ENCODE results near the gene UIMC1.

UIMC1 gene

GRCh38 chr5:176866707-176867310, 139.8 kb downstream of the UIMC1 start:
- TF ChIP-seq TEAD4 (IDR thresholded peaks at IDR 0.05) (no peak), EP300 (IDR thresholded peaks at IDR 0.05; ENCODE audit: borderline replicate concordance) (no peak), RAD21 (IDR thresholded peaks at IDR 0.05; ENCODE audit: low read depth) (no peak), CEBPB (IDR thresholded peaks at IDR 0.05) (no peak), YY1 (IDR thresholded peaks at IDR 0.05; ENCODE audit: low read depth) (no peak), NFIC (IDR thresholded peaks at IDR 0.05) (no peak), CREB1 (IDR thresholded peaks at IDR 0.05; ENCODE audit: low read depth) (no peak), MAX (IDR thresholded peaks at IDR 0.05) (no peak), TAF1 (IDR thresholded peaks at IDR 0.05; ENCODE audit: low read depth) (no peak), ZBTB7A (IDR thresholded peaks at IDR 0.05; ENCODE audit: low read depth) (no peak), USF1 (IDR thresholded peaks at IDR 0.05) (no peak), REST (IDR thresholded peaks at IDR 0.05; ENCODE audit: low read depth) (no peak), EGR1 (IDR thresholded peaks at IDR 0.05) (no peak), FOXM1 (IDR thresholded peaks at IDR 0.05; ENCODE audit: borderline replicate concordance, low read depth) (no peak), TCF12 (IDR thresholded peaks at IDR 0.05; ENCODE audit: low read depth) (no peak)

- TF ChIP-seq TEAD4 (IDR thresholded peaks at IDR 0.05) (no peak), EP300 (IDR thresholded peaks at IDR 0.05; ENCODE audit: borderline replicate concordance) (no peak), CREB1 (IDR thresholded peaks at IDR 0.05; ENCODE audit: low read depth) (no peak), MAX (IDR thresholded peaks at IDR 0.05) (no peak), EGR1 (IDR thresholded peaks at IDR 0.05) (no peak), NFIC (IDR thresholded peaks at IDR 0.05) (no peak), TCF12 (IDR thresholded peaks at IDR 0.05; ENCODE audit: low read depth) (no peak)
Measured at GRCh38 chr5:176865964-176866363, 140.6 kb downstream of the UIMC1 start.

- TF ChIP-seq CEBPB (IDR thresholded peaks at IDR 0.05) = no peak
- no peak for TF ChIP-seq NFIC (IDR thresholded peaks at IDR 0.05)
- TF ChIP-seq YY1 (IDR thresholded peaks at IDR 0.05; ENCODE audit: low read depth) = no peak
- TF ChIP-seq RAD21 (IDR thresholded peaks at IDR 0.05; ENCODE audit: low read depth) = no peak
- no peak for TF ChIP-seq ZBTB7A (IDR thresholded peaks at IDR 0.05; ENCODE audit: low read depth)
- TF ChIP-seq FOXM1 (IDR thresholded peaks at IDR 0.05; ENCODE audit: borderline replicate concordance, low read depth) = no peak
- TF ChIP-seq MAX (IDR thresholded peaks at IDR 0.05) = no peak
- TF ChIP-seq TCF12 (IDR thresholded peaks at IDR 0.05; ENCODE audit: low read depth) = no peak
- no peak for TF ChIP-seq REST (IDR thresholded peaks at IDR 0.05; ENCODE audit: low read depth)
- TF ChIP-seq TAF1 (IDR thresholded peaks at IDR 0.05; ENCODE audit: low read depth) = no peak
- TF ChIP-seq CREB1 (IDR thresholded peaks at IDR 0.05; ENCODE audit: low read depth) = no peak
- TF ChIP-seq TEAD4 (IDR thresholded peaks at IDR 0.05) = no peak
- TF ChIP-seq USF1 (IDR thresholded peaks at IDR 0.05) = no peak
- no peak for TF ChIP-seq EGR1 (IDR thresholded peaks at IDR 0.05)
- TF ChIP-seq EP300 (IDR thresholded peaks at IDR 0.05; ENCODE audit: borderline replicate concordance) = no peak
Measured at GRCh38 chr5:176864755-176865154, 141.8 kb downstream of the UIMC1 start.

GRCh38 chr5:176863765-176864098, 142.8 kb downstream of the UIMC1 start:
- TF ChIP-seq TCF12 (IDR thresholded peaks at IDR 0.05; ENCODE audit: low read depth) = no peak
- TF ChIP-seq USF1 (IDR thresholded peaks at IDR 0.05) = no peak
- no peak for TF ChIP-seq MAX (IDR thresholded peaks at IDR 0.05)
- no peak for TF ChIP-seq EGR1 (IDR thresholded peaks at IDR 0.05)
- TF ChIP-seq RAD21 (IDR thresholded peaks at IDR 0.05; ENCODE audit: low read depth) = no peak
- TF ChIP-seq ZBTB7A (IDR thresholded peaks at IDR 0.05; ENCODE audit: low read depth) = no peak
- no peak for TF ChIP-seq CEBPB (IDR thresholded peaks at IDR 0.05)
- TF ChIP-seq TAF1 (IDR thresholded peaks at IDR 0.05; ENCODE audit: low read depth) = no peak
- TF ChIP-seq EP300 (IDR thresholded peaks at IDR 0.05; ENCODE audit: borderline replicate concordance) = no peak
- TF ChIP-seq CREB1 (IDR thresholded peaks at IDR 0.05; ENCODE audit: low read depth) = no peak
- TF ChIP-seq FOXM1 (IDR thresholded peaks at IDR 0.05; ENCODE audit: borderline replicate concordance, low read depth) = no peak
- TF ChIP-seq TEAD4 (IDR thresholded peaks at IDR 0.05) = no peak
- no peak for TF ChIP-seq NFIC (IDR thresholded peaks at IDR 0.05)
- no peak for TF ChIP-seq YY1 (IDR thresholded peaks at IDR 0.05; ENCODE audit: low read depth)
- TF ChIP-seq REST (IDR thresholded peaks at IDR 0.05; ENCODE audit: low read depth) = no peak

All from Ishikawa (cell line).